ENCODE results near the gene PYCR2.

GRCh38 chr1:225930566-225930965, 6.5 kb upstream of the PYCR2 start:
- TF ChIP-seq, protein P1, sequence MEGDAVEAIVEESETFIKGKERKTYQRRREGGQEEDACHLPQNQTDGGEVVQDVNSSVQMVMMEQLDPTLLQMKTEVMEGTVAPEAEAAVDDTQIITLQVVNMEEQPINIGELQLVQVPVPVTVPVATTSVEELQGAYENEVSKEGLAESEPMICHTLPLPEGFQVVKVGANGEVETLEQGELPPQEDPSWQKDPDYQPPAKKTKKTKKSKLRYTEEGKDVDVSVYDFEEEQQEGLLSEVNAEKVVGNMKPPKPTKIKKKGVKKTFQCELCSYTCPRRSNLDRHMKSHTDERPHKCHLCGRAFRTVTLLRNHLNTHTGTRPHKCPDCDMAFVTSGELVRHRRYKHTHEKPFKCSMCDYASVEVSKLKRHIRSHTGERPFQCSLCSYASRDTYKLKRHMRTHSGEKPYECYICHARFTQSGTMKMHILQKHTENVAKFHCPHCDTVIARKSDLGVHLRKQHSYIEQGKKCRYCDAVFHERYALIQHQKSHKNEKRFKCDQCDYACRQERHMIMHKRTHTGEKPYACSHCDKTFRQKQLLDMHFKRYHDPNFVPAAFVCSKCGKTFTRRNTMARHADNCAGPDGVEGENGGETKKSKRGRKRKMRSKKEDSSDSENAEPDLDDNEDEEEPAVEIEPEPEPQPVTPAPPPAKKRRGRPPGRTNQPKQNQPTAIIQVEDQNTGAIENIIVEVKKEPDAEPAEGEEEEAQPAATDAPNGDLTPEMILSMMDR (IDR thresholded peaks at IDR 0.05): no peak
- no peak for TF ChIP-seq ZFX (IDR thresholded peaks at IDR 0.05; ENCODE audit: borderline replicate concordance)
